OCI-LY7 (cell line): Measurements from ENCODE around the gene GLB1L2. TPM values are rescaled to one million over a fixed set of nuclear protein-coding genes. Genes with fewer than 3 reads are reported as not detected.
A peak's percentile ranks its signal among the peaks of the same experiment; 100 is the strongest.

ENCODE experiments used
- BruUV-seq: library from RNA; stranded (reverse); fragments of 400-500 nt; replicated peaks from 2 replicates; lab custom pipeline; 2021; lab: Mats Ljungman, UMichigan
- CTCF ChIA-PET: fragments of 300-600 bp; sonication (Branson Sonifier 250); formaldehyde crosslinking; loops from one replicate; lab custom pipeline; 2022; ENCODE audit warnings: antibody characterized with exemption; ENCODE audit not compliant: unreplicated experiment; lab: Charles Lee
- POLR2A ChIA-PET: fragments of 300-600 bp; sonication (Branson Sonifier 250); formaldehyde crosslinking; loops from one replicate; lab custom pipeline; 2022; ENCODE audit warnings: antibody characterized with exemption; lab: Charles Lee
- DNase-seq: peaks from one replicate; pipeline ENCODE4 v3.0.0-alpha.2; 2015; ENCODE audit warnings: low spot score
- H2AFZ ChIP-seq: fragments of 200-600 bp; sonication (generic), shearing (Covaris generic); 2 replicates; pipeline ENCODE4 v1.6.1; 2014; ENCODE audit warnings: mild to moderate bottlenecking, antibody characterized with exemption, low read length, moderate library complexity
- H3K27ac ChIP-seq: fragments of 200-600 bp; sonication (generic); 2 replicates; pipeline ENCODE4 v1.5.1; 2014; ENCODE audit warnings: mixed run types, low read depth, mild to moderate bottlenecking, moderate library complexity, low read length, inconsistent platforms; ENCODE audit not compliant: poor library complexity, severe bottlenecking
- H3K36me3 ChIP-seq: fragments of 200-600 bp; sonication (generic); 2 replicates; pipeline ENCODE4 v1.6.1; 2014; ENCODE audit warnings: mild to moderate bottlenecking, antibody characterized with exemption, low read length, moderate library complexity, mixed read lengths; ENCODE audit not compliant: insufficient read depth
- H3K4me1 ChIP-seq: fragments of 200-600 bp; sonication (generic); 2 replicates; pipeline ENCODE4 v1.5.1; 2014; ENCODE audit warnings: mild to moderate bottlenecking, low read length; ENCODE audit not compliant: insufficient read depth, poor library complexity, severe bottlenecking
- H3K4me2 ChIP-seq: fragments of 200-600 bp; sonication (generic); 2 replicates; pipeline ENCODE4 v1.6.1; 2014; ENCODE audit warnings: mild to moderate bottlenecking, low read length
- H3K4me3 ChIP-seq: fragments of 200-600 bp; sonication (generic); 2 replicates; pipeline ENCODE4 v1.5.1; 2014; ENCODE audit warnings: mild to moderate bottlenecking, low read depth, low read length; ENCODE audit not compliant: poor library complexity, severe bottlenecking
- H3K79me2 ChIP-seq: fragments of 200-600 bp; sonication (generic); 2 replicates; pipeline ENCODE4 v1.6.1; 2016; ENCODE audit warnings: low read depth, mild to moderate bottlenecking, low read length, moderate library complexity, mixed read lengths; ENCODE audit not compliant: insufficient read depth
- H3K9me2 ChIP-seq: fragments of 200-600 bp; sonication (generic); 2 replicates; pipeline ENCODE4 v1.6.1; 2016; ENCODE audit warnings: mild to moderate bottlenecking, low read length, mixed read lengths; ENCODE audit not compliant: insufficient read depth
- H3K9me3 ChIP-seq: fragments of 200-600 bp; sonication (generic); 2 replicates; pipeline ENCODE4 v1.6.1; 2014; ENCODE audit warnings: mild to moderate bottlenecking, mixed run types, low read length, mixed read lengths
- H4K20me1 ChIP-seq: fragments of 200-600 bp; sonication (generic); 2 replicates; pipeline ENCODE4 v1.6.1; 2014; ENCODE audit warnings: mild to moderate bottlenecking, antibody characterized with exemption, low read length, moderate library complexity, mixed read lengths; ENCODE audit not compliant: insufficient read depth
- CTCF ChIP-seq: fragments of 200-600 bp; sonication (generic); conservative IDR thresholded peaks from 2 replicates; pipeline ENCODE4 v1.5.1; 2014; ENCODE audit warnings: mild to moderate bottlenecking, antibody characterized with exemption, low read length, moderate library complexity, mixed read lengths
- EZH2phosphoT487 ChIP-seq: fragments of 200-600 bp; sonication (generic); IDR thresholded peaks from 2 replicates; pipeline ENCODE4 v1.6.1; 2018; ENCODE audit warnings: low read depth, borderline replicate concordance, mild to moderate bottlenecking, mixed run types, antibody characterized with exemption, low read length, moderate library complexity, mixed read lengths
- intact Hi-C: fragments of 100-400 bp; cut with micrococcal nuclease; formaldehyde crosslinking; loops from one replicate; pipeline ENCODE4 v1.10.0; 2022; ENCODE audit not compliant: unreplicated experiment
- total RNA-seq, 2 experiments: library from RNA; depleted of rRNA in 1 of 2; stranded (reverse); fragments of >200 nt in 1 of 2; shearing (Covaris generic) in 1 of 2; gene quantifications; 2 replicates each; pipeline ENCODE4 v1.2.3, GENCODE V29; 2014 to 2022

Gene GLB1L2
- total RNA-seq, 2 experiments from 2014 or later, result not detected

GRCh38 chr11:134363161-134363560, 31.4 kb downstream of the GLB1L2 start:
- ChIA-PET CTCF (no interaction called here), POLR2A (no interaction called here)
- BruUV-seq, result no TSS peak
- intact Hi-C loops, result no loop called here
- Histone ChIP-seq H3K4me2 (no peak overlapping the region), H3K27ac (no peak overlapping the region), H3K36me3 (no peaks in the 10 kb centered on the region), H2AFZ (no peak overlapping the region), H3K9me3 (no peaks in the 10 kb centered on the region), H3K9me2 (no peaks in the 10 kb centered on the region), H3K4me1 (no peaks in the 10 kb centered on the region), H3K4me3 (no peak overlapping the region), H4K20me1 (no peaks in the 10 kb centered on the region), H3K79me2 (no peaks in the 10 kb centered on the region)
- no peak for DNase-seq
- TF ChIP-seq CTCF (no peak), EZH2phosphoT487 (no peak)

GRCh38 chr11:134363592-134363991, 31.8 kb downstream of the GLB1L2 start:
- H3K4me3 ChIP-seq, result no peak overlapping the region
- intact Hi-C loops, result no loop called here
- CTCF ChIA-PET, result no interaction called here
- H4K20me1 ChIP-seq, result no peaks in the 10 kb centered on the region
- H3K79me2 ChIP-seq, result no peaks in the 10 kb centered on the region
- DNase-seq, result peak; percentile 4
- H3K9me2 ChIP-seq, result no peaks in the 10 kb centered on the region
- BruUV-seq, result no TSS peak
- no peak overlapping the region for H3K4me2 ChIP-seq
- H3K27ac ChIP-seq, result no peak overlapping the region
- H3K9me3 ChIP-seq, result no peaks in the 10 kb centered on the region
- TF ChIP-seq EZH2phosphoT487 (no peak), CTCF (no peak)
- H3K4me1 ChIP-seq, result no peaks in the 10 kb centered on the region
- no peak overlapping the region for H2AFZ ChIP-seq
- POLR2A ChIA-PET, result no interaction called here
- no peaks in the 10 kb centered on the region for H3K36me3 ChIP-seq

- no peaks in the 10 kb centered on the region for H3K9me3 ChIP-seq
- TF ChIP-seq CTCF, result no peak
- no peak for TF ChIP-seq EZH2phosphoT487
- DNase-seq, result no peak
- H3K36me3 ChIP-seq, result no peaks in the 10 kb centered on the region
- no peaks in the 10 kb centered on the region for H4K20me1 ChIP-seq
- intact Hi-C loops, result no loop called here
- ChIA-PET CTCF (no interaction called here), POLR2A (no interaction called here)
- no peaks in the 10 kb centered on the region for H3K4me1 ChIP-seq
- no peak overlapping the region for H3K4me3 ChIP-seq
- H2AFZ ChIP-seq, result no peak overlapping the region
- H3K27ac ChIP-seq, result no peak overlapping the region
- no peaks in the 10 kb centered on the region for H3K79me2 ChIP-seq
- H3K4me2 ChIP-seq, result no peak overlapping the region
- H3K9me2 ChIP-seq, result no peaks in the 10 kb centered on the region
- no TSS peak for BruUV-seq
These were observed 32.5 kb downstream of the GLB1L2 start for GRCh38 chr11:134364261-134364660.
